WI38 (cell line): ENCODE measurements around the gene SUSD6.

Source experiments
- H3K4me3 ChIP-seq: 2 replicates; pipeline ENCODE4 v1.5.1; 2011; ENCODE audit warnings: low read depth, mild to moderate bottlenecking, control low read depth, low read length
- TF ChIP-seq, protein P1 (sequence below): IDR thresholded peaks from 2 replicates; pipeline ENCODE4 v1.5.1; 2012; ENCODE audit warnings: low read depth, mild to moderate bottlenecking, control low read depth, low read length

The SUSD6 gene

GRCh38 chr14:69632164-69632563 is 20.8 kb downstream of the SUSD6 start:
- H3K4me3 ChIP-seq: peak overlapping the region; percentile 12; the same call in 1 of the 2 replicates
- TF ChIP-seq, protein P1, sequence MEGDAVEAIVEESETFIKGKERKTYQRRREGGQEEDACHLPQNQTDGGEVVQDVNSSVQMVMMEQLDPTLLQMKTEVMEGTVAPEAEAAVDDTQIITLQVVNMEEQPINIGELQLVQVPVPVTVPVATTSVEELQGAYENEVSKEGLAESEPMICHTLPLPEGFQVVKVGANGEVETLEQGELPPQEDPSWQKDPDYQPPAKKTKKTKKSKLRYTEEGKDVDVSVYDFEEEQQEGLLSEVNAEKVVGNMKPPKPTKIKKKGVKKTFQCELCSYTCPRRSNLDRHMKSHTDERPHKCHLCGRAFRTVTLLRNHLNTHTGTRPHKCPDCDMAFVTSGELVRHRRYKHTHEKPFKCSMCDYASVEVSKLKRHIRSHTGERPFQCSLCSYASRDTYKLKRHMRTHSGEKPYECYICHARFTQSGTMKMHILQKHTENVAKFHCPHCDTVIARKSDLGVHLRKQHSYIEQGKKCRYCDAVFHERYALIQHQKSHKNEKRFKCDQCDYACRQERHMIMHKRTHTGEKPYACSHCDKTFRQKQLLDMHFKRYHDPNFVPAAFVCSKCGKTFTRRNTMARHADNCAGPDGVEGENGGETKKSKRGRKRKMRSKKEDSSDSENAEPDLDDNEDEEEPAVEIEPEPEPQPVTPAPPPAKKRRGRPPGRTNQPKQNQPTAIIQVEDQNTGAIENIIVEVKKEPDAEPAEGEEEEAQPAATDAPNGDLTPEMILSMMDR: no peak

DNA sequence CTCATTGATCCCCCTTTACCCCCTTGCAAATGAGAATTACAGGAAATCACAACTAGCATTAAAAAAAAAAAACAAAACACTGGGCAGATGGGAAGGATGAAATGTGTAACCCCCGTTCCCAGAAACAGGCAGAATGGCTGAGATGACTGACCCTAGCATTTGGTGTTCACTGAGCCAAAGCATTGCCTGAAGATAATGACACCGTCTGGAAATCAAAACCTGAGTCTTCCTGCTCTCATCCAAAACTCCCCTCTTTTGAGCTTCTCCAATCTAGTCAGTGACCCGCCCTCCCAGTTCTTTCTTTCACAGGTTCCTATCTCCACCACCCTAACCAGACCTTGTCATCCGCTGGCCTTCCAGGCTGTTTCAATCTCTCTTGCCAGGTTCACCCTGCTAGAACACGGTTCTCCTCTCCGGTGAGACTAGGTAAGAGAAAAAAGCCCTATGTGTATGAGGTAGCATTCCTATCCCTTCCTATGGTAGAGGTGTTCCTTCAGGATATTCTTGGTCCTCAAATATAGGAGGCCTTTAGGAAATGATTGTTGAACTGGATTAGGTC is 21.3 kb downstream of the SUSD6 start:
- TF ChIP-seq, protein P1: no peak
- H3K4me3 ChIP-seq: no peak overlapping the region

GRCh38 chr14:69633238-69633637 is 21.8 kb downstream of the SUSD6 start:
- TF ChIP-seq, protein P1: no peak
- no peak overlapping the region for H3K4me3 ChIP-seq

- TF ChIP-seq, protein P1: no peak
Observed at GRCh38 chr14:69635981-69636639, 24.7 kb downstream of the SUSD6 start.

DNA sequence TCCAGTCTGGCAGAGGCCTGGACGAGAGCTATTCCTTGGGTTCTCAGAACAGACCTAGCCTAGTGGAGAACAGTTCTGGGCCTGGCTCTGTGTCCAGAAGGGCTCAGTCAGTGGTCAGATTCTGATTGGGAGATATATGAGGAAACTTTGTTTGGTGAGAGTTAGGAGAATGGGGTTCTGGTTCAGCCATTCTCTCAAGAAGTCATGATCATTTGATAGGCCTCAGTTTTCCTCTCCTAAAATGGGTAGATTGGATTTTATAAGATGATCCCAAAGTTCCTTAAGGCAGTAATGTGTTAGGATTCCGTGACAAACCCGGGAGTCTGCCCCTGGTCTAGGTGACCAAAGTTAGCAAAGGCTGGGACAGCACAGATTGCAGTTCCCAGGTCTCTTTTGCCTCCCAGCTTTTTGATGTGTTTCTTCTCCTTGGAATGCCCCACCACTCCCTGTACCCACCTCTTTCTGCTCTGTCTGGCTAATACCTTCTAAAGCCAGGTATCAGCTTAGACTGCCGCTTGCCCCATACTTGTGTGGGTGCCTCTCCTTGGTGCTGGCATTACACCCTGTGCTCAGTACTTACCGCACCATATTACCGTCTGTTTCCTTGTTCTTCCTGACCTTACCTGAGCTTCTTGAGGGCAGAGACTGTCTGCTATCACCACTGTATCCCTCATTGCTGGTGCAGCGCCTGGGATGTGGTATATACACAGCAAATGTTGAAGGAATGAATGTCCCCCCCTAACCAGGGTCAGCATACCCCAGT is 25.5 kb downstream of the SUSD6 start:
- no peak overlapping the region for H3K4me3 ChIP-seq
- TF ChIP-seq, protein P1: no peak

More at GRCh38 chr14:69635981-69636639, 24.7 kb downstream of the SUSD6 start:
- H3K4me3 ChIP-seq: no peak overlapping the region

DNA sequence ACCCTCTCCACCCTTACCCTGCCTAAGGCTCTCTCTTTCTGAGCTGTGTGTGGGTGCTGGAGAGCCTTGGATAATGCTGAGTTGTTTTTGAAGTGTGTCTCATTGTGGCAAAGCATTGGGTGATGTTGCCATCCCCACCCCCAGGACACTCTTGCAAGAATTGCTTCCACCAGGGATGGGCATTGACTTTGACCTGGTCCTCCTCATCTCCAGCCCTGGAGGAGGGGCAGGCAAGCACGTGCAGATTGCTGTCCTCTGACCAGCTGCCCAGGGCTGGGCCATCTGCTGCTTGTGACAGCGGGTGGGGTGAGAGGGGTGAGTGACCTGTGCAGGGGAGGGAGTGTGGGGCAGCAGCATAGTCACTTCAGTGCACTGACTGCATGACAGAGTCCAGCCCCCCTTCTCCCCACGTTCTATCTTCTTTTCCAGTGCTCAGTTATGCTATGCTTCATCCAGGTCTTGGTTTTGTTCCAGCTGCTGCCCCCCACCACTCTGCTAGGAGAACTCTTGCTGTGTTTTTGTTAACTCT is 26.2 kb downstream of the SUSD6 start:
- H3K4me3 ChIP-seq: no peak overlapping the region
- TF ChIP-seq, protein P1: no peak
